ENCODE results near the gene GMPPB. TPM values are rescaled to one million over a fixed set of nuclear protein-coding genes. Genes with fewer than 3 reads are reported as not detected.
"Not testable (repeated sequence)": the region's sequence is repeated elsewhere in the genome, so short reads cannot be mapped to it uniquely, and the experiment has no call there.

GMPPB gene
- total RNA-seq, 1 donor from 2014 or later, result 61.6 TPM

- intact Hi-C loops (cut with micrococcal nuclease), result not testable (repeated sequence)
Measured at GRCh38 chr3:49694409-49695070, 29.2 kb downstream of the GMPPB start.

- intact Hi-C loops (cut with micrococcal nuclease), result not testable (repeated sequence)
Measured at GRCh38 chr3:49691481-49691880, 32.3 kb downstream of the GMPPB start.

GRCh38 chr3:49690856-49691255 is 32.9 kb downstream of the GMPPB start:
- intact Hi-C loops (cut with micrococcal nuclease), result not testable (repeated sequence)

- intact Hi-C loops (cut with micrococcal nuclease), result loop anchor here (1.0 kb wide), 1 partner anchor 16 kb away; the partner anchor contains the start of gene APEH
Measured at GRCh38 chr3:49689908-49690624, 33.7 kb downstream of the GMPPB start.

GRCh38 chr3:49689046-49689907 is 34.5 kb downstream of the GMPPB start, which contains the start of the genes MST1 and RNF123:
TSS of gene MST1 (minus strand) at chr3:49689474. CDS start at chr3:49688691, 783 bp downstream.
TSS of gene RNF123 (plus strand) at chr3:49689557. CDS start at chr3:49691166, 1,609 bp downstream.
- intact Hi-C loops (cut with micrococcal nuclease), result loop anchor here (1.0 kb wide), 1 partner anchor 15 kb away; the partner anchor contains the start of gene APEH

GRCh38 chr3:49688338-49689045 is 35.3 kb downstream of the GMPPB start:
- intact Hi-C loops (cut with micrococcal nuclease), result loop anchor here (1.0 kb wide), 1 partner anchor 14 kb away; the partner anchor contains the start of gene APEH

GRCh38 chr3:49687424-49687795 is 36.3 kb downstream of the GMPPB start:
- intact Hi-C loops (cut with micrococcal nuclease), result not testable (repeated sequence)

GRCh38 chr3:49686769-49687423 is 36.9 kb downstream of the GMPPB start:
- intact Hi-C loops (cut with micrococcal nuclease), result not testable (repeated sequence)

GRCh38 chr3:49686346-49686745 is 37.4 kb downstream of the GMPPB start:
- intact Hi-C loops (cut with micrococcal nuclease), result not testable (repeated sequence)

GRCh38 chr3:49685846-49686245 is 37.9 kb downstream of the GMPPB start:
- intact Hi-C loops (cut with micrococcal nuclease), result not testable (repeated sequence)

- intact Hi-C loops (cut with micrococcal nuclease), result not testable (repeated sequence)
Measured at GRCh38 chr3:49685103-49685502, 38.6 kb downstream of the GMPPB start.

GRCh38 chr3:49684453-49684852 is 39.3 kb downstream of the GMPPB start:
- intact Hi-C loops (cut with micrococcal nuclease), result not testable (repeated sequence)

GRCh38 chr3:49683162-49683561 is 40.6 kb downstream of the GMPPB start:
- intact Hi-C loops (cut with micrococcal nuclease), result no loop called here

GRCh38 chr3:49681543-49681942 is 42.2 kb downstream of the GMPPB start:
- intact Hi-C loops (cut with micrococcal nuclease), result no loop called here

- intact Hi-C loops (cut with micrococcal nuclease), result no loop called here
Measured at GRCh38 chr3:49681232-49681522, 42.6 kb downstream of the GMPPB start.

GRCh38 chr3:49680493-49681231 is 43.1 kb downstream of the GMPPB start:
- intact Hi-C loops (cut with micrococcal nuclease), result no loop called here

- intact Hi-C loops (cut with micrococcal nuclease), result no loop called here
Measured at GRCh38 chr3:49675912-49676311, 47.8 kb downstream of the GMPPB start.

GRCh38 chr3:49674497-49674983 is 49.2 kb downstream of the GMPPB start:
- intact Hi-C loops (cut with micrococcal nuclease), result loop anchor here (1.0 to 5.0 kb wide), 6 partner anchors 15 to 563 kb away; partner anchors contain the start of genes AMIGO3, DAG1, GMPPB and GNAI2

- intact Hi-C loops (cut with micrococcal nuclease), result loop anchor here (1.0 to 5.0 kb wide), 6 partner anchors 15 to 563 kb away; partner anchors contain the start of genes AMIGO3, DAG1, GMPPB and GNAI2
Measured at GRCh38 chr3:49673715-49674496, 49.8 kb downstream of the GMPPB start, which contains the start of gene APEH. TSS of gene APEH (plus strand) at chr3:49674351. CDS start at chr3:49674402, 51 bp downstream.

All from T-helper 2 cell treated with Interferon-gamma antibody and Interleukin-4, amounts not matched to agents 100 ng/mL and 5 ng/mL, for 36 hours (primary cell).